KOPT-K1 (cell line): ENCODE measurements around the gene SPINT2.

ENCODE experiments used
- H3K27ac ChIP-seq: fragments of 200-600 bp; sonication (generic); 2 replicates; pipeline ENCODE4 v1.5.1; 2016; ENCODE audit warnings: antibody characterized with exemption, mild to moderate bottlenecking, low read depth, low read length; ENCODE audit not compliant: poor library complexity, severe bottlenecking
- H3K36me3 ChIP-seq: fragments of 200-600 bp; sonication (generic); 2 replicates; pipeline ENCODE4 v1.5.1; 2017; ENCODE audit warnings: antibody characterized with exemption, mild to moderate bottlenecking, low read length, moderate library complexity; ENCODE audit not compliant: insufficient read depth
- H3K9me3 ChIP-seq: fragments of 200-600 bp; sonication (generic); 2 replicates; pipeline ENCODE4 v1.5.1; 2017; ENCODE audit warnings: antibody characterized with exemption, low read length, mild to moderate bottlenecking; ENCODE audit not compliant: insufficient read depth, poor library complexity, severe bottlenecking

Gene SPINT2

GRCh38 chr19:38274739-38275138 is 10.4 kb downstream of the SPINT2 start:
- H3K36me3 ChIP-seq, result no peaks in the 10 kb centered on the region
- H3K9me3 ChIP-seq, result no peaks in the 10 kb centered on the region
- H3K27ac ChIP-seq, result no peak overlapping the region

GRCh38 chr19:38276942-38277517 is 12.7 kb downstream of the SPINT2 start:
- H3K36me3 ChIP-seq, result no peaks in the 10 kb centered on the region
- no peak overlapping the region for H3K27ac ChIP-seq
- no peaks in the 10 kb centered on the region for H3K9me3 ChIP-seq

GRCh38 chr19:38277549-38277948 is 13.2 kb downstream of the SPINT2 start:
- Histone ChIP-seq H3K9me3 (no peaks in the 10 kb centered on the region), H3K27ac (no peak overlapping the region), H3K36me3 (no peaks in the 10 kb centered on the region)

DNA sequence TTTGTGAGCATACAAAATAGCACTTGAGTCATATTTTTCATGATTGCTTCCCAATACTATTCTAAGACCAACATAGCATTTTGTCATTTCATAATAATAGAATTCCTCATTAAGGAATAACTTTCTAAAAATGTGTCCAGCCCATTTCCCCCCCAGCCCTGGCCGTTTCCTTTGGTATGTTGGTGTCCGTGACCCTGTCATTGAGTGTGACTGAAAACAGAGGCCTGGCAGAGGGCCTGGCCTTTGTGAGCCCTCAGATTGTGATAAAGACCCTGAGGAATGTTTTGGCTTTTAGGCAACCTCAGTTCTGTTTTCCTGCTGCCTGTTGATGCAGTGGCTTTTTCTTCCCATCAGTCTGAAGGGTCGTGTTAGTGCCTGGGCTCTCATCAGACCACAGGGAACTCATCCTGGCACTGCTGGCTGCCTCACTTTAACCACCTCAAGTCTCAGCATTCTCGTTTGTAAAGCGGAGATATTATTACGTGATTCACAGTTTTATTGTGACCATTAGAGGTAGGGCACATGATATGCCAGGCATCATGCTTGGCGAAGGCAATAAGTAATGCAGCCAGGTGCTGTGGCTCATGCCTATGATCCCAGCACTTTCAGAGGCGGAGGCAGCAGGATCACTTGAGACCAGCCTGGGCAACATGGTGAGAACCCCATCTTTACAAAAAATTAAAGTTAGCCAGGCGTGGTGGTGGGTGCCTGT is 13.8 kb downstream of the SPINT2 start:
- Histone ChIP-seq H3K36me3 (no peaks in the 10 kb centered on the region), H3K9me3 (no peaks in the 10 kb centered on the region), H3K27ac (no peak overlapping the region)

- Histone ChIP-seq H3K36me3 (no peaks in the 10 kb centered on the region), H3K9me3 (no peaks in the 10 kb centered on the region), H3K27ac (no peak overlapping the region)
Observed at GRCh38 chr19:38278751-38279150, 14.4 kb downstream of the SPINT2 start.

- Histone ChIP-seq H3K9me3 (no peaks in the 10 kb centered on the region), H3K27ac (no peak overlapping the region), H3K36me3 (no peaks in the 10 kb centered on the region)
Observed at GRCh38 chr19:38280030-38280921, 15.9 kb downstream of the SPINT2 start.

DNA sequence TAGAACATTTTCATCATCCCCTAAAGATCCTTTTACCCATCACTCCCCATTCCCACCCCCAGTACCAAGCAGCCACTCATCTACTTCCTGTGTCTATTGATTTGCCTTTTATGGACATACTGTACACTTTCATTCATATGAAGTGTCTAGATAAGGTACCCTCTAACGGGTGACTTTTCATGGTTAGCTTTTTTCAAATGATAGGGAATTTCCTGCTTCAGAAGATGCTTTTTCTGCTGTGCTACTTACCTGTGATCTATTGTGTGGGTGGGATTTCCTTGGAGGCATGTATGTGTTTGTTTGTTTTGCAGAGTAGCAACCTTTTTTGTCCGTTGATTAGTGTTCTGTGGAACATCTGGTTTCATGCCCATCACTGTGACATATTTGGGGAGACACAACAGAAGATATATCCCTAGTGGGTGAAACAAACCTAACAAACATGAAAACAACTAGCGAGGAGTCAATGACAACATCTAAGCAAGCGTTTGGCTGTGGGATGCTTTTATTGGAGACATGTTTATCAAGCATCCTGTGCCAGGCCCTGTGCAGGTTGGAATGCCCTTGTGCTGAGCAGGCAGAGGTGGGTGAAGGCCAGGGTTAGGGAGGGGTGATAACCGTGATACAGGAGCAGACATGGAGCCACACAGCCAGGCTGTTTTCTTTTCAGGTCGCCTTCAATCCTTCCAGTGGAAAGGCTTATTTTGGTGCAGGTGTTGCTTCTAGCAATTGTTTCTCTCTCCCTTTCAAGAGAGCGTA is 17.6 kb downstream of the SPINT2 start:
- Histone ChIP-seq H3K9me3 (no peaks in the 10 kb centered on the region), H3K36me3 (no peaks in the 10 kb centered on the region), H3K27ac (no peak overlapping the region)

- no peaks in the 10 kb centered on the region for H3K9me3 ChIP-seq
- H3K27ac ChIP-seq, result no peak overlapping the region
- no peaks in the 10 kb centered on the region for H3K36me3 ChIP-seq
Observed at GRCh38 chr19:38283271-38283670, 18.9 kb downstream of the SPINT2 start.

- Histone ChIP-seq H3K27ac (no peak overlapping the region), H3K36me3 (no peaks in the 10 kb centered on the region), H3K9me3 (no peaks in the 10 kb centered on the region)
Observed at GRCh38 chr19:38284422-38284821, 20.0 kb downstream of the SPINT2 start.

GRCh38 chr19:38285567-38285966 is 21.2 kb downstream of the SPINT2 start:
- no peaks in the 10 kb centered on the region for H3K36me3 ChIP-seq
- H3K9me3 ChIP-seq, result no peaks in the 10 kb centered on the region
- H3K27ac ChIP-seq, result no peak overlapping the region

- no peaks in the 10 kb centered on the region for H3K9me3 ChIP-seq
- H3K36me3 ChIP-seq, result no peaks in the 10 kb centered on the region
- H3K27ac ChIP-seq, result no peak overlapping the region
Observed at GRCh38 chr19:38287604-38288003, 23.2 kb downstream of the SPINT2 start.

GRCh38 chr19:38288123-38288855 is 23.9 kb downstream of the SPINT2 start:
- Histone ChIP-seq H3K27ac (no peak overlapping the region), H3K36me3 (no peaks in the 10 kb centered on the region)

DNA sequence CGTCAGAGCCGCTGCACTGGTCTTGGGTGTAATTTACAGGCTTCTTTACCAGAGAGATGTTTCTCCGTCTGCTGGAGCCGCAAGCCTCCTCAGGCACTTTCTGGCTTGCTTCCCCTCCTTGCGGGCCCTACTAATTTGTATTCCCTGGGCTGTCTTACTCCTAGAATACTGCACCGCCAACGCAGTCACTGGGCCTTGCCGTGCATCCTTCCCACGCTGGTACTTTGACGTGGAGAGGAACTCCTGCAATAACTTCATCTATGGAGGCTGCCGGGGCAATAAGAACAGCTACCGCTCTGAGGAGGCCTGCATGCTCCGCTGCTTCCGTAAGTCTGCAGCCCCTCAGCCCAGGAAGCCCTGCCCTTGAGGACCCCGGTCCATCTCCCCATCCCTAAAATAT is 25.6 kb downstream of the SPINT2 start:
- Histone ChIP-seq H3K27ac (no peak overlapping the region), H3K9me3 (no peaks in the 10 kb centered on the region), H3K36me3 (no peaks in the 10 kb centered on the region)

More at GRCh38 chr19:38288123-38288855, 23.9 kb downstream of the SPINT2 start:
- H3K9me3 ChIP-seq, result no peaks in the 10 kb centered on the region

- no peak overlapping the region for H3K27ac ChIP-seq
- no peaks in the 10 kb centered on the region for H3K36me3 ChIP-seq
- H3K9me3 ChIP-seq, result no peaks in the 10 kb centered on the region
Observed at GRCh38 chr19:38290631-38291147, 26.3 kb downstream of the SPINT2 start.
